Activated CD4-positive, CD25-positive, alpha-beta regulatory T cell treated with anti-CD3 and anti-CD28 coated beads, Interleukin-2, amount 50 U/mL, for 72 hours (primary cell): ENCODE measurements around the gene NIPBL.
"Not testable (repeated sequence)": the region's sequence is repeated elsewhere in the genome, so short reads cannot be mapped to it uniquely, and the experiment has no call there.

Source experiments
- DNase-seq: peaks from one replicate; pipeline ENCODE4 v3.0.0; 2021

NIPBL gene

DNA sequence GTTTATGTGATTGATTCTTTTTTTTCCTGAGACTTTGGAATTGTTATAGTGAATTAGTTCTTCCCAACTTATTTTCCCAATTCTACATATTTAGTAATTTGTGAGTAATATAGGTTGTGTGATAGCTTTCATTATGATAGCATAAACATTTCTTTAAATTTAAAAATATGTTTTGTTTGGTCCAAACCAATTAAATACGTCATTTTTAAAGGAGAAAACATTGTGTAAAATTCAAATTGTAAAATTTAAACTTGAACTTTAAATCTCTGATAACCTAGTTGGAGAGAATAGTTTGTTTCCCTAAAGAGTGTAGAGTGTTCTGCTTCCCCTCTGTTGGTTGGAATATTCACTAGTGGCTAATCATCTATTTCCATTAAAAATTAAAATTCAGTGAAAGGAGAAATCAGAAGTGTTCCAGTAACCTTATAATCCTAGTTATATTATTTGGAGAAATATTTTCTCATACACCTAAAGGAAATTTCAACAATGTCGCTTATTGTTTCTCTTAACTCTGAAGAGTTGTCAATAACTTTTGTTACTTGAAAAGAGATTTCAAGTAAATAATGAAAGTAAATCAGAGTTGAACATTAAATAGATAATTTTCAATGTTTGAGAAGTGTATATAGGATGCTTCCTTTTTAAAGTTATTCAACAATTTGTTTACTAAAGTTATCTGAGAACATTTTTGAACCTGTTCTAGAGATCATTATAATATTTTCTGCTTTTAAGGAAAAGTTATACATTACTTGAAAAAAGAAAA is 2.9 kb downstream of the NIPBL start:
- DNase-seq: no peak

DNA sequence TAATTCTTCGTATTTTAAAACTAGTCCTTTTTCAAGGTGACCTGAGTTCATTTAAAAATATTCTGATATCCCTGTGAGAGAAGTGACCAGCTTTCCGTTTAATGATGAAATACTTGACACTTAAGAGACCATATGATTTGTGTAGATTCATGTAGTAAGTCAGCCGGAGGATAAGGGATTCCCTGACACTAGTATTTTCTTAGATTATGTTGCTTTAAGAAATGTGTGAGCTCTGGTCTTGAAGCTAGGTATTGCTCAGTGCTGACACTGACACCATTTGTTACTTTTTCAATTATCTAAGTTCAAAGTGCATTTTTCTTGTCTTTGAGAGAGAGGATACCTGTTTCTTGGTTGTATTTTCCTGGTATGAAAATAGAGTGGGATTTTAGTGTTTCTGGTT is 4.2 kb downstream of the NIPBL start:
- DNase-seq: no peak

DNA sequence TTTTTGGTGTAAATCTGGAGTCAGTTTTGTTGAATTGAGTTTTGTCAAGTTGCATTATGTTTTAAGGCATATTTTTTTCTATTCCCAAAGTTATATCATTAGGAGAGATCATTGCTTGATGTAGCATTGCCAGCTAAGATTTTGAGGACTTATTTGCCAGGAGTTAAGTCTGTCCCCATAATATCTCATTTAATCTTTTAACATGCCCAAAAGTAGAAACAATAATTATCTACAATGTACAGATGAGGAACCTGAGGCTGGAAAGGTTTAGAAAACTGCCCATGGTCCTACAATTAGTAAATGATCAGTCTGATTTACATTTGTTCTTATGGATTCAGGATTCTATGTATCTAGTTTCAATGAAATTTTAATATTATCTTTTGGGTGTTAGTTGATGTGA is 4.7 kb downstream of the NIPBL start:
- DNase-seq: no peak

DNA sequence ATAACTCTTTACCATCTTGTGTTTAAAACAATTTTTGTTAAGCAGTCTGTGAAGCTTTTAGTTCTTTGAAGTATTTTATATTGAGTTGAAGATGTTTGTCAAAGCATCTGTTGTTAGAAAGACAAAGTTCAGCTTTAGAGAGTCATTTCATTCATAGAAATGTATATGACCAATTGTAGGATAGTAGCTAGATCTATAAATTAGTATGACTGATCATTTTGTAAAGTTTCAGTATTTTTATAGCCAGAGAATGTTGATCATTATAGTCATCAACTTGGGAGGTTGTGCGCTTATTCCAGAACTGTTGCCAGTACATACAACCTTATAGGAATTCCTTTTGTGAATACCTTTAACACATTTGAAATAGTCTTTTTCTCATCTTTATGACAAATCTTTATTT is 5.2 kb downstream of the NIPBL start:
- DNase-seq: no peak

DNA sequence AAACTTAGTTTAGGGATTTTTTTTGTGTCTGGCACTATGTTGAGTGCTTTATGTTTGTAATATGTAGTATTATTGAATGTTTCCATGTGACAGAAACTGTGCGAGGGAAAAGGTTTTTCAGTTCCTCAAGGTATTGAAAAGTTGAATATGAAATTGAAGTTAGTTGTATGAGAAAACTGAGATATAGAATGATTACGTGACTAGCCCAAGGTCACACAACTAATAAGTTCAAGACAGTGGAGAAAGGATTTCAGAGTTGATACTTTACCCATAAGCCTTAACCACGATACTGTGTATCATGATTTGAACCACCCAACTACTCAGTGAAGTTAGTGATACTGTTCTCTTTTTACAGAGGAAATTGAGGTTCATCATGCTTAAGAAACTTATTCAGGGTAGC is 5.7 kb downstream of the NIPBL start:
- DNase-seq: no peak

DNA sequence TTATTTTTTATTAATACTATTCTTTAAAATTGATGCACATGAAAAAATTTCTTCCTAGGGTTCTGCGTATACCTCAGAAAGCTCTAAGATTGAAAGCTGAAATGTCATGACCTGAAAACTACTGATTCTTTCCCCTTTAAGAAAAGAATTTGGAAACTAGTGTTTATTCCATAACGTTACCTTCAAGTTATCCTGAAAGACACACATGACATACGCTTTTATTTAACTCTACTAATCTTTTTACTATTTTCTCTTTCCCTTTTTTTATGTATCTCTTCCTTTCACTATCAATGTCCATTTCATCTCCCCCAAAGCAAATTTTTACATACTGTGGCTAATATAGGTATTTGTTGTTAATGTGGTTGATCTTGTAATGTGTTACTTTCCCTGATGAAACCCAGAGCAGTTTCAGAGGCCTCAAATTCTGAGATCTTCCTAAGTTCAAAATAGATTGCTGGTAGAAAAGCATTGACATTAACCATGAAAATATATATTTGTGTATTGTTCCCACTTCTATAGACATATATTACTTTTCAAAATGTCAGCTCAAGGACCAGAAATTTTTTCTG is 7.4 kb downstream of the NIPBL start:
- DNase-seq: no peak

DNA sequence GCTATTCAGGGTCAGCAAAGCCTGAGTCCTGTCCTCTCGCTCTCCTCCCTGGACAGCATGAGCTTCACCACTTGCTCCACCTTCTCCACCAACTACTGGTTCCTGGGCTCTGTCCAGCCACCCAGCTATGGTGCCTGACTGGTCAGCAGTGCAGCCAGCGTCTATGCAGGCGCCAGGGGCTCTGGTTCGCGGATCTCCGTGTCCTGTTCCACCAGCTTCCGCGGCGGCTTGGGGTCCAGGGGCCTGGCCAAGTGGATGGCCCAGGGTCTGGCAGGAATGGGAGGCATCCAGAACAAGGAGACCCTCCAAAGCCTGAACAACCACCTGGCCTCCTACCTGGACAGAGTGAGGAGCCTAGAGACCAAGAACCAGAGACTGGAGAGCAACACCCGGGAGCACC is 8.6 kb downstream of the NIPBL start:
- DNase-seq: no peak

DNA sequence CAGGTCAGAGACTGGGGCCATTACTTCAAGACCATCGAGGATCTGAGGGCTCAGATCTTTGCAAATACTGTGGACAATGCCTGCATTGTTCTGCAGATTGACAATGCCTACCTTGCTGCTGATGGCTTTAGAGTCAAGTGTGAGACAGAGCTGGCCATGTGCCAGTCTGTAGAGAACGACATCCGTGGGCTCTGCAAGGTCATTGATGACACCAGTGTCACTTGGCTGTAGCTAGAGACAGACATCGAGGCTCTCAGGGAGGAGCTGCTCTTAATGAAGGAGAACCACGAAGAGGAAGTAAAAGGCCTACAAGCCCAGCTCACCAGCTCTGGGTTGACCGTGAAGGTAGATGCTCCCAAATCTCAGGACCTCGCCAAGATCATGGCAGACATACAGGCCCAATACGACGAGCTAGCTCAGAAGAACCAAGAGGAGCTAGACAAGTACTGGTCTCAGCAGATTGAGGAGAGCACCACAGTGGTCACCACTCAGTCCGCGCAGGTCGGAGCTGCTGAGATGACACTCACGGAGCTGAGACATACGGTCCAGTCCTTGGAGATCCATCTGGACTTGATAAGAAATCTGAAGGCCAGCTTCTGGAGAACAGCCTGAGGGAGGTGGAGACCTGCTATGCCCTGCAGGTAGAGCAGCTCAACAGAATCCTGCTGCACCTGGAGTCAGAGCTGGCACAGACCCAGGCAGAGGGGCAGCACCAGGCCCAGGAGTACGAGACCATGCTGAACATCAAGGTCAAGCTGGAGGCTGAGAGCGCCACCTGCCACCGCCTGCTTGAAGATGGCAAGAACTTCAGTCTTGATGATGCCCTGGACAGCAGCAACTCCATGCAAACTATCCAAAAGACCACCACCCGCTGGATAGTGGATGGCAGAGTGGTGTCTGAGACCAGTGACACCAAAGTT is 9.3 kb downstream of the NIPBL start:
- DNase-seq: no peak

DNA sequence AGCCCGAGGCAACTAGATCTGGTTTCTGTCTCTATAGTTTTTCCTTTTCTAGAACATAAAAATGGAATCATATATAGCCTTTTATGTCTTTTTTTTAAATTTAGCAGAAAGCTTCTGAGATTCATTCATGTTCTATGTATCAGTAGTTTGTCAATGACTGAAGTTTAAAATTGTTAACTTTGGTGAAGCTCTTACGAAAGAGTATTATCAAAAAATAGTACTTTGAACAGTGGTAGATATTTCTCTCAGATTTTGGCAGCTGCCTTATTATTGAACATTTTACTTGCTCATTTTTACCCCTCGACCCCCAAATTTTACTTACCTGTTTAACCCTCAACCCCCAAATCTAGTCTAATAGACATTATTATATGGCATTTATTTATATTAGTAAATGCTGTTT is 10.2 kb downstream of the NIPBL start:
- DNase-seq: no peak

DNA sequence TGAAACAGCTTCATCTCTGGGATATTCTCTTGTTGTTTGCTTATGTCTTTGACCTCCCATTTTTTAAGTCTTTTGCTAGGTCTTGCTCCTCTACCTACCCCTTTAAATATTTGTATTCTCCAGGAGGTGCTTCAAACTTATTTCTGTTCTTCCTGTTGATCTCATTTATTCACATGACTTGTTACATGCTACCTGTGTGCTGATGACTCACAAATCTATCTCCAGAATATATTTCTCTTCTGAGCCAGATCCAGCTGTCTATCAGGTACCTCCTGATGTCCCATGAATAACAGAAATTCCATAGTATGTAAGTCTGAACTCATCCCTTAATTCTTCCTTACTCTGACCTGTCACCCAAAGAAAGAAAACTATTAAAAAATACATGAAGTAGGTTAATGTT is 11.0 kb downstream of the NIPBL start:
- no peak for DNase-seq

DNA sequence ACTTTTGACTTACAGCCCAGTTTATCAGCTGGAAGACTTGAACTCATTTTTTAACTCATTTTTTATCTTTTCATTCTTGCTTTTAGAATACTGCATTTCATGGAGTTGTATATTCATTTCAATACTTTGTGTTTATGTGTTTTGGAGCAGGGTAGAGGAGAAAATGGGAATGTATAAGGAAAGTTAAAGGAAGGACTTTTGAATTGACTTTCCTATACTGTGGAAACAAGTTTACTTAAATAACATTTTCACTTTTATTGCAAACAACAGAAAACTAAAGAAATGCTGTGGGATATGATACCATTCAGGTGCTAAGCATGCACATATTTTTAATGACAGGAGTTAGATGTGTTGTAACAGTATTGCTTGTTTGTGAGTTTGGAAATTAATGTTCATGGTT is 11.7 kb downstream of the NIPBL start:
- no peak for DNase-seq

DNA sequence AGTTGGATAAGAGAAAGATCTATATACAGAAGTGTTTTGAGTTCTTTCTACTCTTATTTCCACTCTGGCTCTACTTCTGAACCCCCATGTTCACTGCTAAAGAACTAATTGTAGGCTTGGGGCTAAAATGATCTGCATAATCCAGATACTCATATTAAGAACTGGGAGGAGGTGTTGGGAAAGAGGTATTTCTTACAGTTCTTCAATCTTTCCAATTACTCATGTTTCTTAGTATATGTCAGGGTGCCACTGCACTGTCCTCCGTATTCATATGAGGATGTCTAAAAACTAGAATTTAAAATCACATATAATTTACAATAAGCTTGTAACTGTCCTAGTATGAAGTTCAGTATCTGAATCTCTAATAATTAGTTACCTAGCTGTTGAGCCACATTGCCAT is 12.7 kb downstream of the NIPBL start:
- DNase-seq: no peak

DNA sequence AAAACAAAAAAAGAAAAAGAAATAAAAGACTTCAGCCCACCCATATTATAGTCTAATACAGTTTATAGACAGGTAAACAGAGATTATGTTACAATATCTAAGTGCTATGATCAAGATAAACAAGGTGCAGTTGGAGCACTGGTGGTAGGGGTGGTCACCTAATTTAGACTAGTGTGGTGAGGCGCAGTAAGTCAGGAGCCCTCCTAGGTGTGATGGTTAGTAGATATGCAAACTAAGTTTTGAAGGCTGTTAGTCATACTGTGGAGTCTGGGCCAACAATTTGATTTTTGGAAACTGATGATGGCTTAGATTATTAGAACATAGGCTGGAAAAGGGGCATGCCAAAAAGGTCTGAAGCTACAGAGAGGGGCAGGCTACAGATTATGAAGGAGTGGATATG is 14.7 kb downstream of the NIPBL start:
- no peak for DNase-seq

DNA sequence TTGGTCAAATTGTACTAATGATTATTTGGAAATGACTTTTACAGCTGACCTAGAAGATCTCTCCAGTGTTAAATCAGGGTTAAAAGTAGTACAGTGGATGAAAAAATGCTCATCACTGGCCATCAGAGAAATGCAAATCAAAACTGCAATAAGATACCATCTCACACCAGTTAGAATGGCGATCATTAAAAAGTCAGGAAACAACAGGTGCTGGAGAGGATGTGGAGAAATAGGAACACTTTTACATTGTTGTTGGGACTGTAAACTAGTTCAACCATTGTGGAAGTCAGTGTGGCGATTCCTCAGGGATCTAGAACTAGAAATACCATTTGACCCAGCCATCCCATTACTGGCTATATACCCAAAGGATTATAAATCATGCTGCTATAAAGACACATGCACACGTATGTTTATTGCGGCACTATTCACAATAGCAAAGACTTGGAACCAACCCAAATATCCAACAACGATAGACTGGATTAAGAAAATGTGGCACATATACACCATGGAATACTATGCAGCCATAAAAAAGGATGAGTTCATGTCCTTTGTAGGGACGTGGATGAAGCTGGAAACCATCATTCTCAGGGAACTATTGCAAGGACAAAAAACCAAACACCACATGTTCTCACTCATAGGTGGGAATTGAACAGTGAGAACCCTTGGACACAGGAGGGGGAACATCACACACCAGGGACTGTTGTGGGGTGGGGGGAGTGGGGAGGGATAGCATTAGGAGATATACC is 15.7 kb downstream of the NIPBL start:
- DNase-seq: not testable (repeated sequence)

DNA sequence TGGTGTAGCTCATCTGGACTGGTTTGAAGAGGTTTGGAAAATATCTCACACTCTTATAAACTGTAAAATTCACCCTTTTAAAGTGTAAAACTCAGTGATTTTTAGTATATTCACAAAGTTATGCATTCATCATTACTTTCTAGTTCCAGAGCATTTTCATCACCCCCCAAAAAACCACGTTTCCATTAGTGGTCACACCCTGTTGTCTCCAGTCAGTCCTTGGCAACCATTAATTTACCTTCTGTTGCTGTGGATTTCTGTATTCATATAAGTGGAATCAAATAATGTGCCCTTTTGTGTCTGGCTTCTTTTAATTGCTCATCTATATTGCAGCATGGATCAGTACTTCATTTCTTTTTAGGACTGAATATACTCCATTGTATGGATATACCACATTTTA is 18.4 kb downstream of the NIPBL start:
- DNase-seq: no peak

DNA sequence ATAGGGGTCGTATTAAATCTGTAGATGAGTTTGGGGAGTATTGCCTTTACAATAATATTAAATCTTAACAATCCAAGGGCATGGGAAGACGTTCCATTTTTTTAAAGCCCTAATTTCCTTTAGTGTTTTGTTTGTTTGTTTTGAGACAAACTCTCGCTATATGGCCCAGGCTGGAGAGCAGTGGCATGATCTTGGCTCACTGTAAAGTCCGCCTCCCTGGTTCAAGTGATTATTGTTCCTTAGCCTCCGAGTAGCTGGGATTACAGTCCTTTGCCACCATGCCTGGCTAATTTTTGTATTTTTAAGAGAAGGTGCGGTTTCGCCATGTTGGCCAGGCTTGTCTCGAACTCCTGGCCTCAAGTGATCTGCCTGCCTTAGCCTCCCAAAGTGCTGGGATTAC is 19.9 kb downstream of the NIPBL start:
- no peak for DNase-seq

DNA sequence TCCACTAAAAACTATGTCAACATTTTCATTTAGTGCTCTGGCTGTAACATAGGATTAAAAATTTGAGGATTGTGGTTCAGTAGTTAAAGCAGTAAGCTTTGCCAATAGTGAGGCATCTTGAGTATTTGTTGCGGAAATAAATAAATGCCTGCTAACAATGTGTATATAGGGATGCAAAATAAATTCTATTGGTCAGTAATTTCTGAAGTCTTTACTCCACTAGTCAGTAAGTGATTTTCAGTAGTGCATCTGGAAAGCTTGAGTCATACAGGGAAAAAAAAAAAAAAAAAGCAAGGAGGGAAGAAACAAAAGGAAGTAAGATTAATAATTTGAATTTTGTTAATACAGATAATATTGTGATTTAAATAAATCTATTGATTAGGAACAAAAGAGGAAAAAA is 21.0 kb downstream of the NIPBL start:
- DNase-seq: no peak

DNA sequence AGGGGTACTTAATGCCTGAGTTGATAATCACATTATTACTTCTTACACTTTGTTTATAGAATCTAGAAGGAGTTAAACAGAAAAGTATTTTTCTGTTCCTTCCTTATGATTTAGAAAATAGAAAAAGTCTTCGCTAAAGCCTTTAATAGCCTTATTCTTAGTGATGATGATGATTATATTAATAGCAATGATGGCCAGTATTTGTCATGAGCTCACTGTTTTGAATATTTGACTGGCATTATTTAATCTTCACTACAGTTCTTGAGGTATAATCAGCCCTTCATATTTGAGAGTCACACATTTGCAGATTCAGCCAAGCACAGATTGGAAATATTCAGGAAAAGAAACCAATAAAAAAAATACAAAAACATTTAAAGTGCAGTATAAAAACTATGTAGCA is 23.3 kb downstream of the NIPBL start:
- DNase-seq: no peak

DNA sequence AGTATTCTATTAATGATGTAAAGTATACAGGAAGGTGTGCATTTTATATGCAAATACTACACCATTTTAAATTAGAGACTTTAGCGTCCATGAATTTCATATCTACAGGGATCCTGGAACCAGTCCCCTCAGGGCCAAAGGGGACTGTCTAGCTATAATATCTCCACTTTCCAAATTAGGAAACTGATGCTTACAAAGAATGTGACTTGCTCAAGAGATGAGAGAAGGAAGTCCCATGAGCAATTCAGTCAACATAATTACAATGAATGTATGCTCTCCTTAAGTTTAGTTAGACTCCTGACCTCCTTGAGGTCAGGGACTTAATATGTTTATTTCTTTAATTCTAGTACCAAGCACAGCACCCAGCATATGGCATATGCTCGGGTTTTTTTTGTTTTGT is 23.7 kb downstream of the NIPBL start:
- DNase-seq: no peak

DNA sequence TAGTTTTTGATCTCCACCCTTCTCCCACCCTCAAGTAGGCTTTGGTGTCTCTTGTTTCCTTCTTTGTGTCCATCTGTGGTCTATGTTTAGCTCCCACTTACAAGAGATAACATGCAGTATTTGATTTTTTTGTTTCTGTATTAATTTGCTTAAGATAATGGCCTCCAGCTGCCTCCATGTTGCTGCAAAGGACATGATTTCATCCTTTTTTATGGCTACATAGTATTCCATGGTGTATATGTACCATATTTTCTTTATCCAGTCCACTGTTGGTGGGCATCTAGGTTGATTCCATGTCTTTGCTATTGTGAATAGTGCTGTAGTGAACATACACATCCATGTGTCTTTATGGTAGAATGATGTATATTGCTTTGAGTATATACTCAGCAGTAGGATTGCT is 24.5 kb downstream of the NIPBL start:
- DNase-seq: not testable (repeated sequence)

DNA sequence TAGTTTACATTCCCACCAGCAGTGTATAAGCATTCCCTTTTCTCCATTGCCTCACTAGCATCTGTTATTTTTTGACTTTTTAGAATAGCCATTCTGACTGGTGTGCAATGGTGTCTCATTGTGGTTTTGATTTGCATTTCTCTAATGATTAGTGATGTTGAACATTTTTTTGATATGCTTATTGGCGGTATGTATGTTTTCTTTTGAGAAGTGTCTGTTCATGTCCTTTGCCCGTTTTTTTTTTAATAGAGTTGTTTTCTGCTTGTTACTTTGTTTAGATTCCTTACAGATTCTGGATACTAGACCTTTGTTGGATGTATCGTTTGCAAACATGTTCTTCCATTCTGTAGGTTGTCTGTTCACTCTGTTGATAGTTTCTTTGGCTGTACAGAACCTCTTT is 25.3 kb downstream of the NIPBL start:
- no peak for DNase-seq

DNA sequence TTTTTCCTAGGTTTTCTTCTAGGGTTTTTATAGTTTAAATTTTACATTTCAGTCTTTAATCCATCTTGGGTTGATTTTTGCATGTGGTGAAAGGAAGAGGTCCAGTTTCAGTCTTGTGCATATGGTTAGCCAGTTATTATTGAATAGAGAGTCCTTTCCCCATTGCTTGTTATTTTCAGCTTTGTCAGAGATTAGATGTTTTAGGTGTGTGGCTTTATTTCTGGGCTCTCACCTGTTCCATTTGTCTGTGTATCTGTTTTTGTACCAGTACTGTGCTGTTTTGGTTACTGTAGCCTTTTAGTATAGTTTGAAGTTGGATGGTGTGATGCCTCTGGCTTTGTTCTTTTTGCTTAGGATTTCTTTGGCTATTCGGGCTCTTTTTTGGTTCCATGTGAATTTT is 25.8 kb downstream of the NIPBL start:
- DNase-seq: no peak

DNA sequence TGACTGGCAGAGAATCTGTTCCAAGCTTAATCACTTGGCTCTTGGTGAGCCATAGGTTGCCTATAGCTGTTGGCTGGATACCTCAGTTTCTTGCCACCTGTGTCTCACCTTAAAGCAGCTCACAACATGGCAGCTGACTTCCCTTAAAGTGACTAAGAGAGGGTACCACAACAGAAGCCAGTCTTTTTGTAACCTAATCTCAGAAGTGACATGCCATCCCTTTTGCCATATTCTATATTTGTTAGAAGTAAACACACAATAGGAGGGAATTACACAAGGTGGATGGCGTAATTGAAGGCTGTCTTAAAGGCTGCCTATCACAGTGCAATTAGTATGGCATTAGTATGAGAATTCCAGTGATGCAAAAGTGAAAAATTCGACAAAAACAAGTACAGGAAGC is 28.1 kb downstream of the NIPBL start:
- DNase-seq: no peak
